ENCODE data around the gene SYT1. TPM values are rescaled to one million over a fixed set of nuclear protein-coding genes. Genes with fewer than 3 reads are reported as not detected.
A peak's percentile ranks its signal among the peaks of the same experiment; 100 is the strongest.

The SYT1 gene
- polyA plus RNA-seq, 3 donors = 0.72 TPM; not detected in 2

DNA sequence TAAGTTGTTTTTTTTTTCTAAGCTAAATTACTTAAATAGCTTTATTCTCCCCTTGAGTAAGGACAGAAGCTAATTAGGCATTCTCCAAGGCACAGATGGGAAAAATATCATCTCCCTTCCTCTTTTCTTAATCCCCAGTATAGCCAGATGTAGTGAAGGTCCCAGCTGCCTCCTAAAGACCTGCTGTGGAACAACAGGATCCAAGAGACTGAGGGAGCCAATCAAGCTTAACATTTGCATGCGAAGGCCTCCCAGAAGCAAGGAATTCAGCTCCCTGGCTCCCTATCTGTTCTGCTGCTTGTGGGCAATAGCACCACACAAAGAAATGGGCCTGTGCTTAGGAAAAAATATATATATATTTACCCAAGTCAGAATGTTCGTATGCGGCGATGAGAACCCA, 255.2 kb downstream of the SYT1 start:
- H3K79me2 ChIP-seq (ENCODE audit: insufficient read depth, low read length) = no peaks in the 10 kb centered on the region
- no peak for DNase-seq
- no peak overlapping the region for H2AFZ ChIP-seq (ENCODE audit: insufficient read depth, low read depth, low read length, poor library complexity, severe bottlenecking)
- no peak overlapping the region for H3K27ac Mint-ChIP-seq
- peaks cover 0 to 1% (median 0%) of the 10 kb centered on the region in 7 donors for H3K9me3 Mint-ChIP-seq
- H3K27ac ChIP-seq (ENCODE audit: low read depth in 1 of 2, low read length in 2 of 2) = no peak overlapping the region
- H3K27me3 Mint-ChIP-seq (ENCODE audit: low read depth in 3 of 3) = no peaks in the 10 kb centered on the region
- no peaks in the 10 kb centered on the region for H3K4me1 Mint-ChIP-seq
- no peak overlapping the region for H3K9ac ChIP-seq (ENCODE audit: insufficient read depth, low read length, poor library complexity, severe bottlenecking)
- 100% methylated on average over 1 of the region's 4 CpGs for WGBS (ENCODE audit: insufficient coverage)
- no peaks in the 10 kb centered on the region for H3K36me3 ChIP-seq (replicated peaks in 1 of 2; ENCODE audit: control insufficient read depth in 1 of 2, insufficient read depth in 2 of 2, low read length in 2 of 2)
- no peaks in the 10 kb centered on the region for H3K27me3 ChIP-seq (ENCODE audit: control insufficient read depth in 2 of 2, insufficient read depth in 2 of 2, low read length in 2 of 2)
- TF ChIP-seq, protein P1, sequence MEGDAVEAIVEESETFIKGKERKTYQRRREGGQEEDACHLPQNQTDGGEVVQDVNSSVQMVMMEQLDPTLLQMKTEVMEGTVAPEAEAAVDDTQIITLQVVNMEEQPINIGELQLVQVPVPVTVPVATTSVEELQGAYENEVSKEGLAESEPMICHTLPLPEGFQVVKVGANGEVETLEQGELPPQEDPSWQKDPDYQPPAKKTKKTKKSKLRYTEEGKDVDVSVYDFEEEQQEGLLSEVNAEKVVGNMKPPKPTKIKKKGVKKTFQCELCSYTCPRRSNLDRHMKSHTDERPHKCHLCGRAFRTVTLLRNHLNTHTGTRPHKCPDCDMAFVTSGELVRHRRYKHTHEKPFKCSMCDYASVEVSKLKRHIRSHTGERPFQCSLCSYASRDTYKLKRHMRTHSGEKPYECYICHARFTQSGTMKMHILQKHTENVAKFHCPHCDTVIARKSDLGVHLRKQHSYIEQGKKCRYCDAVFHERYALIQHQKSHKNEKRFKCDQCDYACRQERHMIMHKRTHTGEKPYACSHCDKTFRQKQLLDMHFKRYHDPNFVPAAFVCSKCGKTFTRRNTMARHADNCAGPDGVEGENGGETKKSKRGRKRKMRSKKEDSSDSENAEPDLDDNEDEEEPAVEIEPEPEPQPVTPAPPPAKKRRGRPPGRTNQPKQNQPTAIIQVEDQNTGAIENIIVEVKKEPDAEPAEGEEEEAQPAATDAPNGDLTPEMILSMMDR (IDR thresholded peaks at IDR 0.05) = no peak
- no peak overlapping the region for H3K4me3 Mint-ChIP-seq
- intact Hi-C loops (cut with micrococcal nuclease) = no loop called here
- no peak overlapping the region for H3K4me3 ChIP-seq (replicated peaks in 1 of 3; ENCODE audit: low read depth in 2 of 3, low read length in 3 of 3)
- H3K4me1 ChIP-seq (ENCODE audit: control insufficient read depth in 1 of 2, insufficient read depth in 2 of 2, low read length in 2 of 2) = no peaks in the 10 kb centered on the region
- no peaks in the 10 kb centered on the region for H3K36me3 Mint-ChIP-seq
- no peak overlapping the region for H3K4me2 ChIP-seq (replicated peaks; ENCODE audit: extremely low read depth, low read length, poor library complexity, severe bottlenecking)
- no peaks in the 10 kb centered on the region for H4K20me1 ChIP-seq (ENCODE audit: insufficient read depth, low read length)
- H3K9me3 ChIP-seq (replicated peaks in 1 of 2; ENCODE audit: control insufficient read depth in 1 of 2, insufficient read depth in 1 of 2, low read length in 2 of 2) = no peaks in the 10 kb centered on the region

DNA sequence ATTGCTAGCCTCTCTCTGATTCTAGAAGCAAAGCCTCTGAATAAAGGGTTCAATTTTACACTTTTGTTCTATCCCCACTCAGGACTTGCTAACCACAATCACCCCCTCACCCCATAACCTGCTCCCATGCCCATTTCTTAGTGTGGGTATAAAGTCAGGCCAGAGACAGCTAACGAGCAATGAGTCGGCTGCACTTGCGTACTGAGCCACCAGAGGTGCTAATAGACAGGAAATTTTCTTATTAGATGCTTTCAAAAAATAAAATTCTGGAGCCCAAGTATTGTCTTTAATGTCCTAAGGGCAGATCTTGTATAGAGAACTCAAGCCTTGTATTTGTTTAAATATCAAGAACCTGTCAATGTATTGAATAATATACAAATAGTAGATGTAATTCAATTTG, 256.9 kb downstream of the SYT1 start:
- no peaks in the 10 kb centered on the region for H3K4me1 ChIP-seq (ENCODE audit: control insufficient read depth in 1 of 2, insufficient read depth in 2 of 2, low read length in 2 of 2)
- DNase-seq = peak in 2 of 3 donors; percentile 0 to 19
- no peak overlapping the region for H2AFZ ChIP-seq (ENCODE audit: insufficient read depth, low read depth, low read length, poor library complexity, severe bottlenecking)
- H3K27ac ChIP-seq (ENCODE audit: low read depth in 1 of 2, low read length in 2 of 2) = no peak overlapping the region
- H3K9me3 ChIP-seq (replicated peaks in 1 of 2; ENCODE audit: control insufficient read depth in 1 of 2, insufficient read depth in 1 of 2, low read length in 2 of 2) = no peaks in the 10 kb centered on the region
- no peaks in the 10 kb centered on the region for H3K36me3 ChIP-seq (replicated peaks in 1 of 2; ENCODE audit: control insufficient read depth in 1 of 2, insufficient read depth in 2 of 2, low read length in 2 of 2)
- H3K9me3 Mint-ChIP-seq = peaks cover 0 to 1% (median 0%) of the 10 kb centered on the region in 7 donors
- WGBS (ENCODE audit: insufficient coverage) = no CpG with 5 or more reads among the region's 3 CpGs
- H3K79me2 ChIP-seq (ENCODE audit: insufficient read depth, low read length) = no peaks in the 10 kb centered on the region
- no peak overlapping the region for H3K9ac ChIP-seq (ENCODE audit: insufficient read depth, low read length, poor library complexity, severe bottlenecking)
- no peaks in the 10 kb centered on the region for H3K4me1 Mint-ChIP-seq
- no peak overlapping the region for H3K4me3 Mint-ChIP-seq
- H4K20me1 ChIP-seq (ENCODE audit: insufficient read depth, low read length) = no peaks in the 10 kb centered on the region
- TF ChIP-seq, protein P1 (IDR thresholded peaks at IDR 0.05) = no peak
- no peaks in the 10 kb centered on the region for H3K36me3 Mint-ChIP-seq
- no peaks in the 10 kb centered on the region for H3K27me3 ChIP-seq (ENCODE audit: control insufficient read depth in 2 of 2, insufficient read depth in 2 of 2, low read length in 2 of 2)
- intact Hi-C loops (cut with micrococcal nuclease) = no loop called here
- H3K4me3 ChIP-seq (replicated peaks in 1 of 3; ENCODE audit: low read depth in 2 of 3, low read length in 3 of 3) = no peak overlapping the region
- no peaks in the 10 kb centered on the region for H3K27me3 Mint-ChIP-seq (ENCODE audit: low read depth in 3 of 3)
- H3K4me2 ChIP-seq (replicated peaks; ENCODE audit: extremely low read depth, low read length, poor library complexity, severe bottlenecking) = no peak overlapping the region
- no peak overlapping the region for H3K27ac Mint-ChIP-seq

Measured in CD14-positive monocyte (primary cell).